PC-3 (cell line): ENCODE measurements around the gene HSD11B1. TPM values are rescaled to one million over a fixed set of nuclear protein-coding genes. Genes with fewer than 3 reads are reported as not detected.
A peak's percentile ranks its signal among the peaks of the same experiment; 100 is the strongest.
"Not testable (repeated sequence)": the region's sequence is repeated elsewhere in the genome, so short reads cannot be mapped to it uniquely, and the experiment has no call there.

Experiments used
- ATAC-seq: fragments of 200-7000 bp; cut with Tn5 transposase; 2 replicates; pipeline ENCODE4 v1.9.1; 2020; ENCODE audit warnings: mild to moderate bottlenecking, moderate library complexity
- BruUV-seq: library from RNA; stranded (reverse); fragments of 400-500 nt; replicated peaks from 2 replicates; lab custom pipeline; 2021; lab: Mats Ljungman, UMichigan
- CTCF ChIA-PET: fragments of 300-600 bp; sonication (Branson Sonifier 250); formaldehyde crosslinking; loops from one replicate; lab custom pipeline; 2022; ENCODE audit warnings: antibody characterized with exemption; lab: Charles Lee
- POLR2A ChIA-PET: fragments of 300-600 bp; sonication (Branson Sonifier 250); formaldehyde crosslinking; loops from one replicate; lab custom pipeline; 2022; ENCODE audit warnings: antibody characterized with exemption; ENCODE audit not compliant: unreplicated experiment; lab: Charles Lee
- DNase-seq: peaks from one replicate; pipeline ENCODE4 v3.0.0-alpha.2; 2015
- H2AFZ ChIP-seq: fragments of 300-600 bp; sonication (generic); 2 replicates; pipeline ENCODE4 v1.6.0; 2016; ENCODE audit warnings: antibody characterized with exemption, low read length
- H3F3A ChIP-seq: fragments of 300-600 bp; sonication (generic); one replicate; pipeline ENCODE4 v1.6.0; 2017; ENCODE audit warnings: antibody characterized with exemption, low read length, control low read depth, mild to moderate bottlenecking; ENCODE audit not compliant: unreplicated experiment
- H3K27ac ChIP-seq: fragments of 300-600 bp; sonication (generic); 2 replicates; pipeline ENCODE4 v1.5.1; 2016; ENCODE audit warnings: mild to moderate bottlenecking, low read length
- H3K27me3 ChIP-seq: fragments of 300-600 bp; sonication (generic); 2 replicates; pipeline ENCODE4 v1.6.1; 2016; ENCODE audit warnings: low read length, mixed read lengths
- H3K36me3 ChIP-seq: fragments of 300-600 bp; sonication (generic); 2 replicates; pipeline ENCODE4 v1.6.1; 2016; ENCODE audit warnings: low read depth, mixed run types, low read length, mixed read lengths
- H3K4me1 ChIP-seq: fragments of 300-600 bp; sonication (generic); 2 replicates; pipeline ENCODE4 v1.5.1; 2016; ENCODE audit warnings: low read length; ENCODE audit not compliant: insufficient read depth
- H3K4me2 ChIP-seq: fragments of 300-600 bp; sonication (generic); 2 replicates; pipeline ENCODE4 v1.6.0; 2016; ENCODE audit warnings: low read length
- H3K4me3 ChIP-seq: fragments of 300-600 bp; sonication (generic); 2 replicates; pipeline ENCODE4 v1.5.1; 2016; ENCODE audit warnings: mild to moderate bottlenecking, low read length, mixed read lengths
- H3K79me2 ChIP-seq: fragments of 300-600 bp; sonication (generic); 2 replicates; pipeline ENCODE4 v1.6.1; 2017; ENCODE audit warnings: low read length, mixed read lengths
- H3K9ac ChIP-seq: fragments of 300-600 bp; sonication (generic); 2 replicates; pipeline ENCODE4 v1.6.0; 2016; ENCODE audit warnings: mild to moderate bottlenecking, low read length
- H3K9me2 ChIP-seq: fragments of 300-600 bp; sonication (generic); replicated peaks from 2 replicates; pipeline ENCODE4 v1.6.1; 2016; ENCODE audit warnings: mixed run types, low read length, mixed read lengths
- H3K9me3 ChIP-seq: fragments of 300-600 bp; sonication (generic); 2 replicates; pipeline ENCODE4 v1.6.1; 2016; ENCODE audit warnings: low read length, mixed read lengths
- H4K20me1 ChIP-seq: fragments of 300-600 bp; sonication (generic); 2 replicates; pipeline ENCODE4 v1.6.1; 2016; ENCODE audit warnings: low read length, mixed read lengths
- CTCF ChIP-seq: fragments of 300-600 bp; sonication (generic); conservative IDR thresholded peaks from 2 replicates; pipeline ENCODE4 v1.5.1; 2017; ENCODE audit warnings: antibody characterized with exemption, low read depth, mild to moderate bottlenecking, low read length
- EZH2 ChIP-seq: fragments of 300-600 bp; sonication (generic); IDR thresholded peaks from one replicate; pipeline ENCODE4 v1.6.1; 2017; ENCODE audit warnings: antibody characterized with exemption, mild to moderate bottlenecking, low read length; ENCODE audit not compliant: unreplicated experiment
- EZH2phosphoT487 ChIP-seq: fragments of 300-600 bp; sonication (generic); IDR thresholded peaks from 2 replicates; pipeline ENCODE4 v1.6.1; 2018; ENCODE audit warnings: mild to moderate bottlenecking, antibody characterized with exemption, low read length, borderline replicate concordance
- intact Hi-C: fragments of 100-400 bp; cut with micrococcal nuclease; formaldehyde crosslinking; loops from 2 replicates; pipeline ENCODE4 v1.9.0; 2023
- total RNA-seq: library from RNA; depleted of rRNA; stranded (reverse); fragments of >200 nt; gene quantifications from 2 replicates; pipeline ENCODE4 v1.2.3, GENCODE V29; 2014

HSD11B1 gene
- total RNA-seq, 1 experiment from 2014 or later, result not detected

DNA sequence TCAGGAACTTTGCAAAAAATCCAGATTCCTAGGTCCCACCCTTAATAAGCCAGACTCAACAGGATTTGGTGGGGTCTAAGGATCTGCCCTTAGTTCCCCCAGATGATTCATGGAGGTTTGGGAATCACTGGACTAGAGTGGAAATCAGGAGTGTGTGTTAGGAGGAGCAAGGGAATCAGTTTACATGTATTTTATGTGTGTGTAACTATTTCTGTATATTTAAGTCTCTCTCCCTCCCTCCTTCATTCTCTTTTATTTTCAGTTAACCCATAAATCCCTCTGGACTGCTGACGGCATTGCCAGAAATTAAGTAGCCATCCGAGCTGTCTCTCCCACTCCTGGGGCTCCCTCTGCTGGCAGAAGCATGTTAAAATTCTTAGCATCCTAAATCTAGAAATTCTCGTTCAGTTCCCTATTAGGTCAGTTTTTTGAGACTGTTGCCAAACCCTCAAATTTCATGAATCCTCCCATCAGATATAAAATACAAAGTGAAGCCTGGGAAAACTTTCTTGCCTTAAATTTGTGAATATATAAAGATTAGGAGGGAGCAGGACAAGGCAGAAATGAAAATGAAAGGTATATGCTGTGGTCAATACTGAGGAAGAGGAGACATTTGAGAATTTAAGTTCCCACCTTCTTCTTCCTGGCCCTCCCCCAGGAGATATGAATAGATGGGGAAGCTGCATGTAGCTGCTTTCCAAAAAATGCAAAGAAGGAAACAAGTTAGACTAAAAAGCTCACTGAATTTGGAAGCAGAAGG lies 11.7 kb upstream of the HSD11B1 start:
- ChIA-PET CTCF (interaction anchor here (0.6 kb wide), 1 partner anchor 23 kb away, joined by 5 read pairs; no protein-coding TSS in a partner anchor), POLR2A (no interaction called here)
- Histone ChIP-seq H3F3A (no peaks in the 10 kb centered on the region), H3K79me2 (no peaks in the 10 kb centered on the region), H3K4me3 (no peak overlapping the region), H3K4me1 (peaks cover 38% of the 10 kb centered on the region), H3K27ac (peak overlapping the region; percentile 34), H3K9me3 (no peaks in the 10 kb centered on the region), H3K27me3 (no peaks in the 10 kb centered on the region), H3K36me3 (no peaks in the 10 kb centered on the region), H2AFZ (peak overlapping the region; percentile 66), H3K4me2 (peak overlapping the region; percentile 54), H3K9ac (no peak overlapping the region), H4K20me1 (no peaks in the 10 kb centered on the region), H3K9me2 (no peaks in the 10 kb centered on the region)
- ATAC-seq (peak; percentile 81), DNase-seq (peak; percentile 97)
- intact Hi-C loops, result loop anchor here (1.0 kb wide), 6 partner anchors 47 to 124 kb away; no protein-coding TSS in a partner anchor
- TF ChIP-seq EZH2phosphoT487, result no peak
- TF ChIP-seq CTCF, result peak; percentile 99
- no peak for TF ChIP-seq EZH2
- no TSS peak for BruUV-seq

DNA sequence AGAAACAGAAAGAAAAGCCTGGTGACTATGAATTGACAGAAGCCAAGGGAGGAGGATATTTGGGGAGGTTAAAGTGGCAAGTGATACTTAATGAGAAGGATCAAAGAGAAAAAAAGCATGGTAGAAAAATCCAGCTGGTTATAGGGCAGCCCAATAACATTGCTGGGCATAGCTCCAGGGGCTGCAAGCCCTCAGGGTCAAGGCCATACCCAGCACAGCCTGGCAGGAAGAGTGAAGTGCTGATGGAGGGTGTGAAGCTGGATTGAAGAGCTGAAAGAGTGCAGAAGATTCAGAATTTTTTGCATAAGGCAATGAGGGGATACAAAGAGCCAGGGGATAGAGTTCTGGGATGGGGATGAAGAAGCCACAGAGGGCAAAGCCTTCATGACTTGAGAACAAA lies 8.0 kb upstream of the HSD11B1 start:
- no peaks in the 10 kb centered on the region for H3K9me3 ChIP-seq
- no peaks in the 10 kb centered on the region for H4K20me1 ChIP-seq
- H3K27me3 ChIP-seq, result no peaks in the 10 kb centered on the region
- no peaks in the 10 kb centered on the region for H3K36me3 ChIP-seq
- ATAC-seq (no peak), DNase-seq (no peak)
- POLR2A ChIA-PET, result no interaction called here
- no peak overlapping the region for H3K4me2 ChIP-seq
- no TSS peak for BruUV-seq
- no peaks in the 10 kb centered on the region for H3F3A ChIP-seq
- TF ChIP-seq EZH2phosphoT487 (no peak), EZH2 (no peak), CTCF (no peak)
- H2AFZ ChIP-seq, result no peak overlapping the region
- no peak overlapping the region for H3K9ac ChIP-seq
- H3K4me3 ChIP-seq, result no peak overlapping the region
- no peak overlapping the region for H3K27ac ChIP-seq
- no peaks in the 10 kb centered on the region for H3K79me2 ChIP-seq
- intact Hi-C loops, result no loop called here
- CTCF ChIA-PET, result no interaction called here
- H3K9me2 ChIP-seq, result no peaks in the 10 kb centered on the region
- peaks cover 11% of the 10 kb centered on the region for H3K4me1 ChIP-seq

DNA sequence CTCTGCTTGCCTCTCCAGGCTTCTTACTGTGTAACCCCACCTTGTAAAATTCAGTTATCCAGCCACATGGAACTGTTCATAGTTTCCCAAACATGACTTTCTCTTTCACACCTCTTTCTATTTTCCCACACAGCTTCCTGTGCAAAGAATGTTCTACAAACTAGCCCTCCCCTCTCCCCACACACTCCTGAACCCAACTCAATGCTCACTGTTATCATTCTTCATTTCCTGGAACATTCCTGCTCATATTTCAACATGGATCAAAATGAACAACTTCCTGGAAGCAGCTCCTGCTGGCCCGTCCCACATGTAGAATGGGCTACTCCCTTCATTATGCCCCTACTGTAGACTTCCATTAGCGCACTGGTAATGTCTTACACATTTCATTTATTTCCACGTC lies 7.5 kb upstream of the HSD11B1 start:
- ChIA-PET POLR2A (no interaction called here), CTCF (no interaction called here)
- DNase-seq (no peak), ATAC-seq (no peak)
- H2AFZ ChIP-seq, result no peak overlapping the region
- H3K36me3 ChIP-seq, result no peaks in the 10 kb centered on the region
- peaks cover 7% of the 10 kb centered on the region for H3K4me1 ChIP-seq
- no peak overlapping the region for H3K4me3 ChIP-seq
- intact Hi-C loops, result no loop called here
- no peak overlapping the region for H3K27ac ChIP-seq
- H3K9me2 ChIP-seq, result no peaks in the 10 kb centered on the region
- no peaks in the 10 kb centered on the region for H3K9me3 ChIP-seq
- H3K4me2 ChIP-seq, result no peak overlapping the region
- no peaks in the 10 kb centered on the region for H4K20me1 ChIP-seq
- H3K79me2 ChIP-seq, result no peaks in the 10 kb centered on the region
- TF ChIP-seq EZH2 (no peak), CTCF (no peak), EZH2phosphoT487 (no peak)
- BruUV-seq, result no TSS peak
- H3K9ac ChIP-seq, result no peak overlapping the region
- H3F3A ChIP-seq, result no peaks in the 10 kb centered on the region
- H3K27me3 ChIP-seq, result no peaks in the 10 kb centered on the region

DNA sequence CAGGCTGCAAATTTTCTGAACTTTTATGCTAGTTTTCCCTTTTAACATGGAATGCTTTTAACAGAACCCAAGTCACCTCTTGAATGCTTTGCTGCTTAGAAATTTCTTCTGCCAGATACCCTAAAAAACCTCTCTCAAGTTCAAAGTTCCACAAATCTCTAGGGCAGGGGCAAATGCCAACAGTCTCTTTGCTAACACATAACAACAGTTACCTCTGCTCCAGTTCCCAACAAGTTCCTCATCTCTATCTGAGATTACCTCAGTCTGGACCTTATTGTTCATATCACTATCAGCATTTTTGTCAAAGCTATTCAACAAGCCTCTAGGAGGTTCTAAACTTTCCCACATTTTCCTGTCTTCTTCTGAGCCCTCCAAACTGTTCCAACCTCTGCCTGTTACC lies 4.0 kb upstream of the HSD11B1 start:
- H4K20me1 ChIP-seq, H3K4me2 ChIP-seq, H3K36me3 ChIP-seq, H3F3A ChIP-seq, H3K9ac ChIP-seq, CTCF ChIA-PET, H3K9me2 ChIP-seq, BruUV-seq, ATAC-seq, H3K27ac ChIP-seq, H2AFZ ChIP-seq, POLR2A ChIA-PET, H3K4me3 ChIP-seq, H3K79me2 ChIP-seq, DNase-seq, H3K27me3 ChIP-seq, H3K4me1 ChIP-seq, H3K9me3 ChIP-seq, intact Hi-C loops: not testable (repeated sequence)
